ENCODE results near the gene DNAH17.

DNAH17 gene

GRCh38 chr17:78615631-78616030 lies 38.4 kb upstream of the DNAH17 start:
- TF ChIP-seq KLF10 (tag by site-specific recombination; IDR thresholded peaks at IDR 0.05) = no peak
- TF ChIP-seq ZNF596 (tag by site-specific recombination; IDR thresholded peaks at IDR 0.05) = no peak
- TF ChIP-seq ZBTB10 (tag by site-specific recombination; IDR thresholded peaks at IDR 0.05) = no peak
- TF ChIP-seq ZNF169 (tag by site-specific recombination; IDR thresholded peaks at IDR 0.05) = no peak
- POLR2A ChIA-PET = no interaction called here
- H3K27ac ChIP-seq (ENCODE audit: extremely low read depth, low read depth, low read length) = no peak overlapping the region

GRCh38 chr17:78613416-78613815 lies 36.2 kb upstream of the DNAH17 start:
- POLR2A ChIA-PET = no interaction called here
- CTCF ChIA-PET = no interaction called here
- H3K27ac ChIP-seq (ENCODE audit: extremely low read depth, low read depth, low read length) = no peak overlapping the region
- no peak for TF ChIP-seq ZNF146 (tag by site-specific recombination; IDR thresholded peaks at IDR 0.05)
- TF ChIP-seq ZNF677 (tag by site-specific recombination; IDR thresholded peaks at IDR 0.05) = no peak
- no peak for TF ChIP-seq ZNF398 (tag by site-specific recombination; IDR thresholded peaks at IDR 0.05)
- TF ChIP-seq HIC1 (tag by site-specific recombination; IDR thresholded peaks at IDR 0.05) = no peak
- no peak for TF ChIP-seq ZNF785 (tag by site-specific recombination; IDR thresholded peaks at IDR 0.05)
- no peak for TF ChIP-seq ZBTB17 (tag by site-specific recombination; IDR thresholded peaks at IDR 0.05)
- no peak for TF ChIP-seq ZNF19 (tag by site-specific recombination; IDR thresholded peaks at IDR 0.05; ENCODE audit: low read depth)
- no peak for TF ChIP-seq ZNF747 (tag by site-specific recombination; IDR thresholded peaks at IDR 0.05)
- no peak for TF ChIP-seq ZNF830 (tag by site-specific recombination; IDR thresholded peaks at IDR 0.05; ENCODE audit: low read depth)
- no peak for TF ChIP-seq ZNF645 (tag by site-specific recombination; IDR thresholded peaks at IDR 0.05)
- TF ChIP-seq ZNF280D (tag by site-specific recombination; IDR thresholded peaks at IDR 0.05) = no peak
- no peak overlapping the region for H3K4me3 ChIP-seq (ENCODE audit: low read depth, low read length)
- H3K4me1 ChIP-seq (ENCODE audit: control insufficient read depth, insufficient read depth, low read length) = no peaks in the 10 kb centered on the region
- no peaks in the 10 kb centered on the region for H3K9me3 ChIP-seq (ENCODE audit: control insufficient read depth, insufficient read depth, low read depth, low read length)
- H3K36me3 ChIP-seq (ENCODE audit: control insufficient read depth in 2 of 2, insufficient read depth in 1 of 2, low read length in 2 of 2) = no peaks in the 10 kb centered on the region

More at GRCh38 chr17:78615631-78616030, 38.4 kb upstream of the DNAH17 start:
- CTCF ChIA-PET = no interaction called here
- Histone ChIP-seq H3K36me3 (ENCODE audit: control insufficient read depth in 2 of 2, insufficient read depth in 1 of 2, low read length in 2 of 2) (no peaks in the 10 kb centered on the region), H3K9me3 (ENCODE audit: control insufficient read depth, insufficient read depth, low read depth, low read length) (no peaks in the 10 kb centered on the region), H3K4me3 (ENCODE audit: low read depth, low read length) (no peak overlapping the region), H3K4me1 (ENCODE audit: control insufficient read depth, insufficient read depth, low read length) (no peaks in the 10 kb centered on the region)

All from HEK293 (cell line).